Activated naive CD8-positive, alpha-beta T cell treated with anti-CD3 and anti-CD28 coated beads for 36 hours (primary cell): ENCODE measurements around the gene ANKRD29. TPM values are rescaled to one million over a fixed set of nuclear protein-coding genes. Genes with fewer than 3 reads are reported as not detected.
"Not testable (repeated sequence)": the region's sequence is repeated elsewhere in the genome, so short reads cannot be mapped to it uniquely, and the experiment has no call there.

Experiments used
- DNase-seq: peaks from one replicate; pipeline ENCODE4 v3.0.0; 2021
- H3K27ac Mint-ChIP-seq: one replicate; pipeline ENCODE4 v1.8.0; 2022; ENCODE audit warnings: mild to moderate bottlenecking, moderate library complexity, mixed read lengths
- H3K27me3 Mint-ChIP-seq: one replicate; pipeline ENCODE4 v1.8.0; 2022; ENCODE audit warnings: mild to moderate bottlenecking, mixed read lengths
- H3K36me3 Mint-ChIP-seq: one replicate; pipeline ENCODE4 v1.8.0; 2021; ENCODE audit warnings: mild to moderate bottlenecking, mixed read lengths
- H3K4me1 Mint-ChIP-seq: one replicate; pipeline ENCODE4 v1.8.0; 2021; ENCODE audit warnings: mixed read lengths
- H3K4me3 Mint-ChIP-seq: one replicate; pipeline ENCODE4 v1.8.0; 2022; ENCODE audit warnings: mild to moderate bottlenecking, moderate library complexity, mixed read lengths
- H3K9me3 Mint-ChIP-seq: one replicate; pipeline ENCODE4 v1.8.0; 2022; ENCODE audit warnings: mixed read lengths
- total RNA-seq, 2 experiments: library from RNA; stranded (reverse); gene quantifications; one replicate each; pipeline ENCODE4 v1.2.3, GENCODE V29; 2021

The ANKRD29 gene
- total RNA-seq, 2 experiments from 2014 or later, result not detected

DNA sequence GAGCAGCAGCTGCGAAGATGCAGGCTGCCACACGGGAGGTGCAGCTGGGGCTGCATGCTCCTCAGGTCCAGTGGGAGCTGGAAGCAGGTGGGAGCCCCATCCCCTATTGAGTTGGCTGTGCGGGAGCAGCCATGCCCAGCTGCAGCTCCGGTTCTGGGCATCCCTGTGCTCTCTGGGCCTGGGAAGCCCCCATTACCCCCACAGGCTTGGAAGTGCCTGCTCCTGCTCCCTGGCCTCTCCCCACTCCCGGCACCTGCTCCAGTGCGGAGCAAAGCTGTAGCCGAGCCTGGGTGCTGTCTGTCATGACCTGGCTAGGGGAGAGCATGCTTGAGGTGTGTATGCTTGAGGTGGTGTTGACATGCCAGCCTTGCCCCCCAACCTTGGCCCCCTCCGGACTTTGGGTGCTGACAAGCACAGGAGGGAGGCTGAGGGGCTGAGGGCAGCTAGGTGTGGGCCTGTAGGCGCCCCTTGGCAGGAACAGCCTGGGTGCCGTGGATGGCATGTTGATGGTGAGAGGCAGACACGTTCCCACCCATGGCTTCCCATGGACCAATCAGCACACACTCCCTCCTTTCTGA lies 21.5 kb downstream of the ANKRD29 start:
- Mint-ChIP-seq H3K36me3 (no peaks in the 10 kb centered on the region), H3K4me1 (no peaks in the 10 kb centered on the region), H3K27me3 (no peaks in the 10 kb centered on the region), H3K4me3 (no peak overlapping the region), H3K27ac (no peak overlapping the region), H3K9me3 (peaks cover 1% of the 10 kb centered on the region)
- DNase-seq, result no peak

DNA sequence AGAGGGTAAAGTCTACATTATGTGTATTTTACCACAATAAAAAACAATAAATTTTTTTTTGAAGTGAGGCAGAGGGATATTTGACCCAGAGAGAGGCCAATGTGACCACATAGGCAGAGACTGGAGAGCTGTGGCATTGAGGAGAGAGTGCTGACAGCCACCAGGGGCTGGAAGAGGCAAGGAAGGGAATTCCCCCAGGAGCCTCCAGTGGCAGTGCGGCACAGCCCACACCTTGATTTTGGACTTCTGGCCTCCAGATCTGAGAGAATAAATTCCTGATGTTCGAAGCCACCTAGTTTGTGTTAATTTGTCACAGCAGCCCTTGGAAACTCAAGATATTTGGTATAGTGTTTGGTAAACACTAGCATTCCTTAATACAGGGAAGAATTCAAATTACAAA lies 22.7 kb downstream of the ANKRD29 start:
- no peak for DNase-seq
- peaks cover 1% of the 10 kb centered on the region for H3K9me3 Mint-ChIP-seq
- H3K27me3 Mint-ChIP-seq, result peaks cover 4% of the 10 kb centered on the region
- H3K36me3 Mint-ChIP-seq, result no peaks in the 10 kb centered on the region
- H3K27ac Mint-ChIP-seq, result no peak overlapping the region
- H3K4me1 Mint-ChIP-seq, result peaks cover 6% of the 10 kb centered on the region
- no peak overlapping the region for H3K4me3 Mint-ChIP-seq

DNA sequence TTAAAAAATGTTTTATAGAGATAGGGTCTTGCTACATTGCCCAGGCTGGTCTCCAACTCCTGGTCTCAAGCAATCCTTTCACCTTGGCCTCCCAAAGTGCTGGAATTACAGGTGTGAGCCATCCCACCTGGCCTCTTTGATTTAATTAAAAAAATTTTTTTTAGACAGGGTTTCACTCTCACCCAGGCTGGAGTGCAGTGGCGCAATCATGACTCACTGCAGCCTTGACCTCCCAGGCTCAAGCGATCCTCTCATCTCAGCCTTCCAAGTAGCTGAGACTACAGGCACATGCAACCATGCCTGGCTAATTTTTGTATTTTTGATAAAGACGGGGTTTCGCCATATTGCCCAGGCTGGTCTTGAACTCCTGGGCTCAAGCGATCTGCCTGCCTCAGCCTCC lies 26.3 kb downstream of the ANKRD29 start:
- H3K27me3 Mint-ChIP-seq, DNase-seq, H3K4me3 Mint-ChIP-seq, H3K27ac Mint-ChIP-seq, H3K9me3 Mint-ChIP-seq, H3K36me3 Mint-ChIP-seq: not testable (repeated sequence)
- peaks cover 13% of the 10 kb centered on the region for H3K4me1 Mint-ChIP-seq

DNA sequence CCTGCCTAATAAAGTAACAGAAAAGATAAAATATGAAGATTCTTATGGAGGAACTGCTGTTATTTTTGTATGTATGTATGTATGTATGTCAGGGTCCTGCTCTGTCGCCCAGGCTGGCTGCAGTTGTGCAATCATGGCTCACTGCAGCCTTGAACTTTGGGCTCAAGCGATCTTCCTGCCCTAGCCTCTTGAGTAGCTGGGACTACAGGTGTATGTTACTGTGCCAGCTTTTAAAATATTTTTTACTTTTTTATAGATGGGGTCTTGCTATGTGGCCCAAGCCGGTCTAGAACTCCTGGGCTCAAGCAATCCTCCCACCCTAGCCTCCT lies 26.7 kb downstream of the ANKRD29 start:
- H3K27ac Mint-ChIP-seq, result no peak overlapping the region
- H3K27me3 Mint-ChIP-seq, result peaks cover 7% of the 10 kb centered on the region
- peaks cover 13% of the 10 kb centered on the region for H3K4me1 Mint-ChIP-seq
- no peak overlapping the region for H3K4me3 Mint-ChIP-seq
- H3K9me3 Mint-ChIP-seq, result no peaks in the 10 kb centered on the region
- H3K36me3 Mint-ChIP-seq, result no peaks in the 10 kb centered on the region
- no peak for DNase-seq

DNA sequence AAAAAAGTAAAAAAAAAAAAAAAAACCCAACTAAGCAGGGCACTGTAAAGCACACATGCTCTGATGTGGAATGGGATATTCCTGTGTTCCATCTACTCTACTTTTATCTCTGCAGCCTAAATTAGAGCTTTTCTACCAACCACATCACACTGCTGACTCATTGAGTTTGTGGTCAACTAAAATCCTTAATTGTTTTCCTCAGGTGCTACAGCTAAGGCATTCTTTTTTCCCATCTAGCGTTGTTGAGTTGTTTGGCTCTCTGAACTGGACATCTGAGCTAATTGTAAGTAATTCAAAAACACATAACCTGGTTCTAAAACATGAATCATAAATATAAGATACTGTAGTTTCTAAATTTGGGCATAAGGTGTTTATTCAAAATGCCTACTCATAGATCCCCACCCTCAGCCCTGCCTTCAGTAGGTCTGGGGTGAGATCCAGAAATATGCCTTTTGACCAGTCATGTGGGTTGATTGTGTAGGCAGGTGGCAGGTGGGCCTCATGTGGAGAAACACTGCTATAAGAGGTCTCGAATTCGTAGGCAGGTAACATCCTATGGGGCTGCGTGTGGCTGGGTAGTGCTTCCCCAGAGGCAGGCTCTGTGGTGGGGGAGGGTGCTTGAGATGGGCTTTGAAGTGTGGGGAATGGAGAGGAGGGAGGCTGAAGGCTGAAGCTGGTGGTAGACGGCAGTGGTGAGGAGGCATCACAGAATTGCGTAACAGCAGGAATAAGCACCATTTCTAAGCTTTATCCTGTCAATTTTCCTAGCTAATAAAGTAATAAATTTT lies 27.2 kb downstream of the ANKRD29 start:
- Mint-ChIP-seq H3K27me3 (peaks cover 7% of the 10 kb centered on the region), H3K9me3 (no peaks in the 10 kb centered on the region), H3K27ac (no peak overlapping the region), H3K4me1 (peaks cover 13% of the 10 kb centered on the region), H3K36me3 (no peaks in the 10 kb centered on the region), H3K4me3 (no peak overlapping the region)
- DNase-seq, result no peak

DNA sequence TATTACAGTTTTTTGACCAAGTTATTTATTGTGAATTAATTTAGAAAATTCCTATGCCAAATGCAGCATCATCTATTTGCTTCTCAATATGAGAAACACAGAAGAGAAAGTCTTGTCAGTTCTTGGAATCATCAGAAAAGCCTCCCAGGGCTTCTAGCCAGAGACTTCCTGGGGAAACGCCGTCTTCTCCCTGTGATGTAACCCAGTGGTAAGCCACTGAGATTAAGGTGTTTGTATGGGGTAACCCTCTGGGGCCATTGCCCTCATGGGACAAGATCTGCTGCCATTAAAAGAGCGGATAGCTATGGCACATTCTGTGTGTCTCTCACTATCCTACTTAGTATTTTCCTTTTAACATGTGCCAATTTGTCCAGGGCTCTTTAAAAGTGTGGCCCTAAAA lies 28.0 kb downstream of the ANKRD29 start:
- no peak for DNase-seq
- H3K9me3 Mint-ChIP-seq, result no peaks in the 10 kb centered on the region
- H3K36me3 Mint-ChIP-seq, result no peaks in the 10 kb centered on the region
- peaks cover 13% of the 10 kb centered on the region for H3K4me1 Mint-ChIP-seq
- no peak overlapping the region for H3K4me3 Mint-ChIP-seq
- H3K27ac Mint-ChIP-seq, result no peak overlapping the region
- peaks cover 7% of the 10 kb centered on the region for H3K27me3 Mint-ChIP-seq

DNA sequence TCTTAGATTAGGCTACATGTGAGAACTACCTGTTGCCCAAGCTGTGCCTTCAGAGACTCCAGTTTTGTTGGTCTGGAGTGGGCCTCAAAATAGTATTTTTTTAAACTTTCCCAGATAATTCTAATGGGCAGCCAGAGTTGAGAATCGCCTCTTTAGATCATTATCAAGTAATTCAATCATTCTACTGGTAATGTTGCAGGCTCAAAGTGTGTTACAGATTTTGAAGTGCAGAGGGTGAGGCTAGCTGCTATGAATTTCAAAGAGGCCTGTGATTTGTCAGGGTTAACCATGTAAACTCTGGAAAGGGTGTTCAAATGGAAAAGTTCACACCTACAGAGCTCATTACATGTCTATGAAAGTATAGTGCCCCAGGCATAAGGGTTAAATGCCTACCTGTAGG lies 30.1 kb downstream of the ANKRD29 start:
- no peaks in the 10 kb centered on the region for H3K36me3 Mint-ChIP-seq

DNA sequence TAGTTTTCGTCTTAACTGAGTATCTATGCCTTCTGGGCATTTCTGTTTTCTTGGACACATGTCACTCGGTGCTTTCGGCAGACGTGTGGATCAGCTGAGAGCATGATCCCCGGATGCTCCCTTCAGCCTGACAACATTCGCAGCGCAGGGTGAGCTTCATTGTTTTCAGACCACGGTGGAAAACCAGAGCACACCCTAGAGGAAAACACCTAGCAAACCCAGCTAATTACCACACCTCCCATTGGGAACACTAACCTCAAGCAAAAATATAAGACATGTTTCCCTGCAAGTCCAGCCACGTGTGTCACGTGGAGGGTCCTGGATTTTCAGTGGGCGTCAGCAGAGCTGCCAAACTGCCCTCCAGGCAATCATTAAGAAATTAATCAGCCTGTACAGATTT lies 31.0 kb downstream of the ANKRD29 start:
- no peak overlapping the region for H3K4me3 Mint-ChIP-seq
- no peaks in the 10 kb centered on the region for H3K36me3 Mint-ChIP-seq
- no peak for DNase-seq
- H3K9me3 Mint-ChIP-seq, result no peaks in the 10 kb centered on the region
- H3K4me1 Mint-ChIP-seq, result peaks cover 14% of the 10 kb centered on the region
- peaks cover 7% of the 10 kb centered on the region for H3K27me3 Mint-ChIP-seq
- H3K27ac Mint-ChIP-seq, result no peak overlapping the region

More for the DNA sequence above, 30.1 kb downstream of the ANKRD29 start:
- Mint-ChIP-seq H3K9me3 (no peaks in the 10 kb centered on the region), H3K27me3 (peaks cover 7% of the 10 kb centered on the region), H3K4me3 (no peak overlapping the region), H3K27ac (no peak overlapping the region), H3K4me1 (peaks cover 13% of the 10 kb centered on the region)
- DNase-seq, result no peak

DNA sequence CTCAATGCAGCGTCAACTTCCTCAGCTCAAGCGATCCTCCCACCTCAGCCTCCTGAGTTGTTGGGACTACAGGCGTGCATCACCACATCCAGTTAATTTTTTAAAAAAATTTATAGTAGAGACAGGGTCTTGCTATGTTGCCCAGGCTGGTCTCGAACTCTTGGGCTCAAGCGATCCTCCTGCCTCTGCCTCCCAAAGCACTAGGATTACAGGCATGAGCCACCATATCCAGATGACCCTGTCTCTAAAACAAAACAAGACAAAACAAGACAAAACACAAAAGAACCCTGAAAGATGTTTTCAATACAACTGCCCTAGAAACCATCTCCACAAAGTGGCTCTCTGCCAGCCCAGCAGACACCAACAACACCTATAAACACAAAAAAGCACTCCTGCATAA lies 31.4 kb downstream of the ANKRD29 start:
- peaks cover 7% of the 10 kb centered on the region for H3K27me3 Mint-ChIP-seq
- H3K27ac Mint-ChIP-seq, result no peak overlapping the region
- H3K9me3 Mint-ChIP-seq, result no peaks in the 10 kb centered on the region
- H3K36me3 Mint-ChIP-seq, result no peaks in the 10 kb centered on the region
- H3K4me3 Mint-ChIP-seq, result no peak overlapping the region
- no peak for DNase-seq
- H3K4me1 Mint-ChIP-seq, result peaks cover 18% of the 10 kb centered on the region

DNA sequence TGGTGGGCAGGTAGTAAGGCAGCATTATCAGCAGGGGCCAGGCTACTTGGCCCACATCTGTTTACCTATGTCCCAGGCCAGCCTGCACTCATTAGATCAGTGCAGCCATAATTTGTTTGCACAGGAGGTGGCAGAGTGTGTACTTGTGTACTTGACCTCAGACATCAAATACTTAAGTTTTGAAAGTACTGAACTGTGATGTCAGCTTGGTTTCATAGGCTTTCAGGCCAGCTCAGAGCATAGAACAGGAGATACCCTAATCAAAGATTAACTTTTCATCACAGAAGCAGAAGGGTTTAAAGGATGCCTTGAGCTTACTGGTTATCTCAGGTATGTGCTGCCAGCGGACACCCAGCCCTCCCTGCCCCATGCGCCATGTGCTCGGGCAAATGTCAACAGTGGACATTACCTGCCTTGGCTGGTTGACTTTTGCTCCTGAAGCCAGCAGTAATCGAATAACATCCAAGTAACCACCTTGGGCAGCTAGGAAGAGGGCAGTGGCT lies 33.2 kb downstream of the ANKRD29 start:
- no peak for DNase-seq
- Mint-ChIP-seq H3K4me3 (no peak overlapping the region), H3K9me3 (no peaks in the 10 kb centered on the region), H3K27ac (no peak overlapping the region), H3K36me3 (no peaks in the 10 kb centered on the region), H3K4me1 (peaks cover 10% of the 10 kb centered on the region), H3K27me3 (peaks cover 3% of the 10 kb centered on the region)

DNA sequence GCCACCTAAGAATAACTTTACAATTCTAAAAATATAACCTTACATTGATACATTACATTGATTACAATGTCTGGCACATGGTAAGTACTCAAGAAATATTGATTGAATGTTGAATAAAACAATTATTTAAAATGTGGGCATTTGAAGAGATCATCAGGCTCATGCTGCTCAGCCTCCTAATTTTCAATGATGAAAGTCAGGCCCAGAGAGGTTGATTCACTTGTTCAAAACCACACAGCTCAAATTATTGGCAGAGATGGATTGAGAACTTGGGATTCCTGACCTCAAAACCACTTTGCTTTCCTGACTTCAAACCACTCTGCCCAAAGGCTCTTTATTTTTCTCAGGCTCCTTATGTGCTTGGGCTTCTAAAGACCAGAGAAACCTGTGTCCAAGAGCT lies 34.7 kb downstream of the ANKRD29 start:
- no peaks in the 10 kb centered on the region for H3K27me3 Mint-ChIP-seq

DNA sequence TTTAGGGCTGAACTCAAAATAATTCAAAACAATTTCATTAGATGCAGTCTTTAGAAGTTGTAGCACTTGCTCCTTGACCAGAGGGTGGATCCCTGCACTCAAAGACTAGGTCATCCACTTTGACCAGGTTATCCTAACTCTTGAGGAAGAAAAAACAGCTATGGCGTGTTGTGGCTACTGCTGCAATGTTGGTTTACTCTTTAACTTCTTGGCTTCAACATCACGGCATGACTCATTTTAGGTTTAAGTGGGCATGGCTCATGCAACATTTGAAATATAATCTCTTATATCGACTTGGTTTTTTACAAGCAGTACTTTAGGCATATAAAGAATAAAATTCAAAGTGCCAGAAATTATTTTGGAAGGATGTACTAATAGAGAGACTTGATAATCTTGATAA lies 35.4 kb downstream of the ANKRD29 start:
- H3K9me3 Mint-ChIP-seq, result no peaks in the 10 kb centered on the region
- H3K27ac Mint-ChIP-seq, result no peak overlapping the region
- H3K27me3 Mint-ChIP-seq, result peaks cover 1% of the 10 kb centered on the region
- peaks cover 8% of the 10 kb centered on the region for H3K4me1 Mint-ChIP-seq
- no peaks in the 10 kb centered on the region for H3K36me3 Mint-ChIP-seq
- no peak overlapping the region for H3K4me3 Mint-ChIP-seq
- no peak for DNase-seq

More for the DNA sequence above, 34.7 kb downstream of the ANKRD29 start:
- Mint-ChIP-seq H3K4me1 (peaks cover 8% of the 10 kb centered on the region), H3K4me3 (no peak overlapping the region), H3K27ac (no peak overlapping the region), H3K36me3 (no peaks in the 10 kb centered on the region), H3K9me3 (no peaks in the 10 kb centered on the region)
- no peak for DNase-seq

DNA sequence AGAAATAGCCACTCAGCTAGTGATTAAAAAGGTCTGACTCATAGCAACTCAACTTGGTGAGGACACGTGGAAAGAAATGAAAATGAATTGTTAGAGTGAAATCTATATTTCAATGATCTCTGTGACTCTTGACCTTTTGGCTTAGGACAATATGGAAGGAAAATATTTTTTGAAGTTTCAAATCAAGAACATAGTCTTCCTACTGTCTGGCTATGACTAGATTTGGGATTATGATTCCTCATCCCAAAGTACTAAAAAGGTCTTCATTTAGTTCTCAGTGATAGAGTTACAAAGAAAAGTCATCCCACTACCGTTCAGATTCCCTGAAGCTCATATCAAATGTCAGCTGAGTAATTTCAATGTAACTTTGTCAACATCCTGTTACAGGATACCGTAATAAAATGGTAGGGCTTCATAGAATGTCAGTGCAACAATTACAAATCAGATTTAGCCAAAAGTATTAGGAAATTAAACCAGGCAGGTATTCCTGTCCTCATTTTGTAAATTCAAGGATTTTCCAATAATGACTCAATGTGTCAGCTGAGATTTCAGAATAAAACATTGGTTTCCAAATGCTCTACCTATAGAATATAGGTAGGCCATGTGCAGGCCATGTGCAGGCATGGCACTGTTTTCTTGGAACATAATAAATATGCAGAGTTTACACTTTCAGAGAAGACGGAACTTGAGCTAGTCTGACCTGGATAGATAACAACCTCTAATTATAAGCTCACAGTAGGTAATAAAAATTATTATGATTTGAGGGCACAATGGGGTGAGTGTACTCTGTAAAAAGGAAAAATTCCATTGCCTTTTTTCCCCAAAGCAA lies 36.0 kb downstream of the ANKRD29 start:
- no peak for DNase-seq
- Mint-ChIP-seq H3K4me1 (peaks cover 8% of the 10 kb centered on the region), H3K4me3 (no peak overlapping the region), H3K27ac (no peak overlapping the region), H3K27me3 (peaks cover 8% of the 10 kb centered on the region), H3K9me3 (no peaks in the 10 kb centered on the region), H3K36me3 (no peaks in the 10 kb centered on the region)

DNA sequence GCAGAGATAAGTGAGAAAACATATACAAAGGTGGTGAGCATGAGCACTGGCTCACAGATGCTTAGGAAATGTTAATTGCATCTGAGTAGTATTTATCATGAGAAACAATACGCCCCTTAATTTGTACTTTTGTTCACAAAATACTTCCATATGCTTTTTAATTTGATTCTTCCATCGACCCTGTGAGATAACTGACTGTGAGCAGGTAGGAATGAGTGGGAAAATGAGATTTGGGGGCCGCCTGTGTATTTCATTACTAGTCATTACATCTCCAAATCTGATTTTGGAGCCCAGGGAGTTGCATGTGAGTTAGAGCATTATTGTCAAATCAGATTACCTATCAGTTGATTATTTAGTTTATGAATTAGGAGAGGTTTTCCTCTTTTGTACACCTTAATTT lies 39.7 kb downstream of the ANKRD29 start:
- no peaks in the 10 kb centered on the region for H3K9me3 Mint-ChIP-seq
- H3K27ac Mint-ChIP-seq, result no peak overlapping the region
- no peak overlapping the region for H3K4me3 Mint-ChIP-seq
- no peaks in the 10 kb centered on the region for H3K36me3 Mint-ChIP-seq
- H3K4me1 Mint-ChIP-seq, result peaks cover 12% of the 10 kb centered on the region
- peaks cover 42% of the 10 kb centered on the region for H3K27me3 Mint-ChIP-seq
- DNase-seq, result no peak

DNA sequence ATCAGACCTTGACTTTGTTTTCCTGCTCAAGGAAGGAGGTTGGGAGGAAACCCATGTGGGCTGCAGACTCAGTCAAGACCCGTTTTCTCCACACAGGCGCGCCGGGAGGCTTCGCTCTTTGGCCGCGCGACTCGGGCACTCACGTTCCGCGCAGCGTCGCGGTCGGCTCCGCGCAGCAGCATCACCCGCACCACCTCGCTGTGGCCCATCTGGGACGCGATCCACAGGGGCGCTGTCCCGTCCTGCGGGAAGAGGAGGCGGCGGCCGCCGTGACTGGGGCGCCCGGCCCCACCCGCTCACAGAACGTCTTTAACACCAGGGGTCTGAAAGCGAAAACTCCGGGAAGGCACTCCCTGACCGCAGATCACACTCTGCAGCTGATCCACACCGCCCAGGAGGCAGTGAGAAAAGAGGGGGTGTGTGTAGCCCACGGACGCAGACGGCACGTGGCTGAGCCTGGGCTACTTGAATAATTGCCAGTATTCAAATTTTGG lies 43.3 kb downstream of the ANKRD29 start:
- DNase-seq, result peak; percentile 17
- Mint-ChIP-seq H3K4me1 (peaks cover 4% of the 10 kb centered on the region), H3K36me3 (no peaks in the 10 kb centered on the region), H3K4me3 (peak overlapping the region; percentile 47), H3K9me3 (no peaks in the 10 kb centered on the region), H3K27ac (no peak overlapping the region), H3K27me3 (peaks cover 52% of the 10 kb centered on the region)
